DMS114 treated with DMSO at 0.1 percent for 48 hours (cell line): ENCODE results near the gene NFIC.
"Not testable (repeated sequence)": the region's sequence is repeated elsewhere in the genome, so short reads cannot be mapped to it uniquely, and the experiment has no call there.

Experiments
- DNase-seq: peaks from one replicate; lab custom pipeline; 2025; ENCODE audit not compliant: unreplicated experiment; lab: John Stamatoyannopoulos, UW

Gene NFIC

DNA sequence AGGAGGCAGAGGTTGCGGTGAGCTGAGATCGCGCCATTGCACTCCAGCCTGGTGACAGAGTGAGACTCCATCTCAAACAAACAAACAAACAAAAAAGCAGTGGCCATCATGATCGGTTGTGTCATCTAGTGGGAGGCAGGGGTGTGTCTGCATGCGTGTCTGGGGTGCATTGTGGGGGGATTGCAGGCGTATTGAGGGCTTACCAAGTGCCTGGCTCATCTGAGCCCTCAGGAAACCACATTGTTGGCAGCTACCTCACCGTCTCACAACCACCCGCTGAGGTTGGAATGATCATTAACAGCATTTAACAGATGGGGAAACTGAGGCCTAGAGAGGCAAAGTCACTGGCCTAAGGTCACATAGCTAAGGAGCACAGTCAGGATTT is 30.5 kb downstream of the NFIC start:
- no peak for DNase-seq

- no peak for DNase-seq
Measured at GRCh38 chr19:3397266-3398022, 31.1 kb downstream of the NFIC start.

DNA sequence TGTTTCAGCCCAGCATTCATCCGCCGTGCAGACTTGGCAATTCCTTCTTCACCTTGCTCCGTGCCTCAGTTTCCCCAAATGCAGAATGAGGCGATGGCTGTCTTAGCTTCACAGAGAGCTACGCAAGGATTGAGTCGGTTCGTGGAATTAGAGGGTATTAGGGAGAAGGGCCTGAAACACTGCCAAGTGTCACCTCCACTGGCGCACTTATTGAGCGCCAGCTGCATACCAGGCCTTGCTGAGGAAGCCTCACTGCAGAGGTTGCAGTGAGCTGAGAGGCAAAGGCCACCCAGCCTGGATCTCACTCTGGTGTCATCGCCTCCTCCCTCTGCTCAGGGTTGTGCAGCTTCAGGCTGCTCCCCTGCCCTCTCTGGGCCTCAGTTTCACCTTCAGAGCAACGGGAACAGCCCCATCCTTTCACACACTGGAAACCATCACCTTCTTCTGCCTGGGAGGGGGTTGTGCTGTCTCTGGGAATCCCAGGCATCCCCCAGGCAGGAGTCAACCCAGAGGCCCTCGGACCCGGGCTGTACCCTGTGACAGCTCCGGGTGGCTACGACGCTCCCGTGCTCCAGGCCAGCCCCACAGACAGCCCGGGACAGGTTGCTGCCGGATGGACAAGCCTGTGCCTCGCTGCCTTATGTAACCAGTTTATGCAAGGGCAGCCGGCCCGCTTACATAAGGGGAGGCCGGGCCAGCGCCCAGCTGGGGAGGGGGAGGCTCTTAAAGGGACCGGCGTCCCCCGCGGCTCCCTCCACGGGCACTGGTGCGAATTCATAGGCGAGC is 31.9 kb downstream of the NFIC start:
- DNase-seq = no peak

DNA sequence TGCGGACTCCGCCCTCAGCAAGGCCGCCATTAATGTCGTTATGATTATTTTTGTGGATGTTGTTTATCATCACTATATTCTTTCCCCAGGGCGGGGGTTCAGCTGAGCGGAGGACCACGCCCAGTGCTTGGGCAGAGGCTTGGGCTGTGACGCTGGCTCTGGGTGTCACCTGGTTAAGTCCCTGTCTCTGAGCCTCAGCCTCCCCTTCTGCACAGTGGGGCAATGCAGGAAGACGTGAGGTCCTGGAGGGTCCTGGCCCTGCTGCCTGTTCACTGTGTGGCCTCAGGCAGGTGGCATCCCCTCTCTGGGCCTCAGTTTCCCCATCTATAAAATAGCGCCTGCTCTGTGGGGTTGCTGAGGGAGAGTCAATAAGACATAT is 32.5 kb downstream of the NFIC start:
- DNase-seq = no peak

GRCh38 chr19:3399311-3399710 is 32.9 kb downstream of the NFIC start:
- DNase-seq = not testable (repeated sequence)

DNA sequence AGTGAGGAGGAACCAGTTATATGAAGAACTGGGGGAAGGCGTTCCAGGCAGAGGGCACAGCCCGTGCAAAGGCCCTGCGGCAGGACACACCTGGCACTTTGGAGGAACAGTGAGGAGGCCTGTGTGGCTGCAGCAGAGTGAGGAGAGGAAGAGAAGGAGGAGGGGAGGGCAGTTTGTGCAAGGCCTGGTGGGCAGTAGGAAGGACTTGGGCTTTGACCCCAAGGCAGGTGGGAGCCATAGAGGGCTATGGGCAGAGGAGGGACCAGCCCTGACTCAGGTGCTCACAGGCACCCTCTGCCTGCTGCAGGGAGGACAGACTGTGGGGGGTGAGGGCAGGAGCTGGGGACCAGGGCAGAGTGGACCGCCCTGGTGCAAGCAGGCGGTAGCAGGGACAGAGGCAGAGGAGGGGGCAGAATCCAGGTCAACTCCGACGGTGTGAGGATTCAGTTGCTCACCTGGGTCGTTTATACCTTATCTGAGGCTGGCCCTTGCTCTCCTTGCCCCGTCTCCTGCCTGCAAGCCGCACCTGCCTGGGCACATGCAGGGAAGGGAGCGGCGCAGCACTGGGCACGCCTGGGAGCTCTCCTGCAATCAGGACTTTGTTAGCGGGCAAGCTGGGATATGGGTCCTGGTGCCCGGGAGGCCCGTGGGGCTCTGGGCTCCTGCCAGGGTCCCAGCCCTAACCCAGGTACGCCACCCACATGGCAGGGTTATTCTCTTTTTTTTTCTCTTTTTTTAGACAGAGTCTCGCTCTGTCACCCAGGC is 34.8 kb downstream of the NFIC start:
- DNase-seq = no peak

DNA sequence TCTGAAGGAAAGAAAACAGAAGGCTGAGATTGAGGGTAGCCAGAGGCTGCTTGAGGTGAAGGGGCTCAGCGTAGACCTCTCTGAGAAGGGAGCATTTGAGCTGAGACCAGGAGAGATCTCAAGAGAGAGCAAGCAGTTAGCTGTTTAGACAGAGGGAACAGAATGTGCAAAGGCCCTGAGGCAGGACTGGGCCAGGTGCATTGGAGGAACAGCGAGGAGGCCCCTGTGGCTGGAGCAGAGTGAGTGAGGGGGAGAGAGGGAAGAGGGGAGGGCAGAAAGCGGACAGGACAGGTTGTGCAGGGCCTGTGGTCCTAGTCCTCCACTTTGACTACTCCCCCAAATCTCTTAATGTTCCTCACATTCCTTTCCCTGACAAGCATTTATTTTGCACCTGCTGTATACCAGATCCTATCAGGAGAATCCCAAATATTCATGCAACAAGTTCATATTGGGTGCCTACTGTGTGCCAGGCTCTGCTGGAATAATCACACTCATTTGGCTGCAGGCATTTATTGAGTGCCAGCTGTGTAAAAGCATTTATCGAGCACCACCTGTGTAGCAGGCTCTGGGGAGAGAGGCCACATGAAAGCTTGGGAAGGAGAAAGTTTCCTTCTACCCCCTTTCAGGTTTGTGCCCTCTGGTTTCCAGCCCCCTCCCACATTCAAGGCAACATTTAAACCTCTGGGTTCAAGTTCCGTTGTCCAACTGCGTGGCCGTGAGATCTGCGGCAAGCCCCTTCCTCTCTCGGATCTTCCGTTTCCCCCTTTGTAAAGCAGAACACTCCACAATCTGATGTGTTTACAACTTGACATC is 36.5 kb downstream of the NFIC start:
- no peak for DNase-seq

GRCh38 chr19:3403489-3404323 is 37.3 kb downstream of the NFIC start:
- no peak for DNase-seq

- no peak for DNase-seq
Measured at GRCh38 chr19:3404324-3405260, 38.2 kb downstream of the NFIC start.

- DNase-seq = no peak
Measured at GRCh38 chr19:3405261-3405653, 38.9 kb downstream of the NFIC start.

GRCh38 chr19:3406571-3407111 is 40.3 kb downstream of the NFIC start:
- no peak for DNase-seq

GRCh38 chr19:3407556-3408516 is 41.5 kb downstream of the NFIC start:
- no peak for DNase-seq

DNA sequence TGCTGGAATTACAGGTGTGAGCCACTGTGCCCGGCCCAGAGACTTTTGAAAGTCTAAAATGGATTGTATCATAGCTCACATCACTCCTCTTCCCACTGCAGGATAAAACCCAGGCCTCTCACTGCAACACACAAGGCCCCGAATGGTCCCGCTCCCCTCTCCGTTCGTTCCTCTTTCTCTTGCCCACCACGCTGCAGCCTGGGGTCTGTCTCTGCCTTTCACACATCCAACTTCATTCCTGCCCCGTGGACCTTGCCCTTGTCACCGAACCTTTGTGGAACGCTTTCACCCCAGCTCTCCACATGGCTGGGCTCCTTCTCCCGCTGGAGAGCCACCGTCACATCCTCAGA is 42.6 kb downstream of the NFIC start:
- DNase-seq = no peak

- DNase-seq = no peak
Measured at GRCh38 chr19:3409346-3410064, 43.1 kb downstream of the NFIC start.

- DNase-seq = no peak
Measured at GRCh38 chr19:3411636-3412035, 45.3 kb downstream of the NFIC start.

- DNase-seq = no peak
Measured at GRCh38 chr19:3412066-3412465, 45.7 kb downstream of the NFIC start.

- DNase-seq = no peak
Measured at GRCh38 chr19:3413796-3414327, 47.5 kb downstream of the NFIC start.
